Smooth muscle cell (in vitro differentiated cells): ENCODE results near the gene ZFHX2. TPM values are rescaled to one million over a fixed set of nuclear protein-coding genes. Genes with fewer than 3 reads are reported as not detected.

Experiments used
- DNase-seq: peaks from one replicate; lab custom pipeline; 2025; ENCODE audit not compliant: unreplicated experiment; lab: John Stamatoyannopoulos, UW
- H2AFZ ChIP-seq: fragments of 200-600 bp; sonication (generic); 2 replicates; pipeline ENCODE4 v1.6.0; 2016; ENCODE audit warnings: antibody characterized with exemption, low read depth, mild to moderate bottlenecking
- H3F3A ChIP-seq: fragments of 200-600 bp; sonication (generic); 2 replicates; pipeline ENCODE4 v1.6.0; 2017; ENCODE audit warnings: antibody characterized with exemption, low read depth
- H3K27ac ChIP-seq: fragments of 200-600 bp; sonication (generic); 2 replicates; pipeline ENCODE4 v1.5.1; 2016; ENCODE audit warnings: low read depth, mild to moderate bottlenecking
- H3K27me3 ChIP-seq: fragments of 200-600 bp; sonication (generic); 2 replicates; pipeline ENCODE4 v1.6.1; 2016; ENCODE audit warnings: low read depth, mild to moderate bottlenecking
- H3K36me3 ChIP-seq: fragments of 200-600 bp; sonication (generic); 2 replicates; pipeline ENCODE4 v1.5.1; 2016; ENCODE audit warnings: low read depth
- H3K4me1 ChIP-seq: fragments of 200-600 bp; sonication (generic); 2 replicates; pipeline ENCODE4 v1.5.1; 2016; ENCODE audit warnings: low read depth
- H3K4me2 ChIP-seq: fragments of 200-600 bp; sonication (generic); 2 replicates; pipeline ENCODE4 v1.6.0; 2016; ENCODE audit warnings: mild to moderate bottlenecking
- H3K4me3 ChIP-seq: fragments of 200-600 bp; sonication (generic); 2 replicates; pipeline ENCODE4 v1.5.1; 2016; ENCODE audit warnings: mild to moderate bottlenecking
- H3K79me2 ChIP-seq: fragments of 200-600 bp; sonication (generic); 2 replicates; pipeline ENCODE4 v1.6.0; 2016; ENCODE audit warnings: low read depth, mild to moderate bottlenecking
- H3K9ac ChIP-seq: fragments of 200-600 bp; sonication (generic); 2 replicates; pipeline ENCODE4 v1.6.0; 2016; ENCODE audit warnings: low read depth
- H3K9me3 ChIP-seq: fragments of 200-600 bp; sonication (generic); replicated peaks from 2 replicates; pipeline ENCODE4 v1.5.1; 2016; ENCODE audit warnings: low read depth
- H4K20me1 ChIP-seq: fragments of 200-600 bp; sonication (generic); 2 replicates; pipeline ENCODE4 v1.6.0; 2016; ENCODE audit warnings: low read depth
- WGBS: methylation state at CpG from one replicate; pipeline ENCODE4 v1.1.7; 2016; ENCODE audit warnings: low lambda C conversion rate; 5-methylcytosine and 5-hydroxymethylcytosine counted together
- polyA plus RNA-seq: library from polyadenylated mRNA; unstranded; fragments of >200 nt; fragmentation: Nextera tagmentation; extraction: Ambion mirVana; gene quantifications from 2 replicates; pipeline ENCODE4 v1.2.1, GENCODE V29; 2016
- total RNA-seq: library from RNA; depleted of rRNA; stranded (reverse); fragments of >200 nt; gene quantifications from 2 replicates; pipeline ENCODE4 v1.2.3, GENCODE V29; 2014
- TF ChIP-seq, protein P1 (sequence below): fragments of 200-600 bp; sonication (generic); IDR thresholded peaks from 2 replicates; pipeline ENCODE4 v1.5.1; 2017; ENCODE audit warnings: borderline replicate concordance, mild to moderate bottlenecking, antibody characterized with exemption; ENCODE audit not compliant: insufficient read depth, poor library complexity, severe bottlenecking

The ZFHX2 gene
- total and polyA plus RNA-seq, 2 experiments from 2014 or later: 0.27 to 1.4 TPM

DNA sequence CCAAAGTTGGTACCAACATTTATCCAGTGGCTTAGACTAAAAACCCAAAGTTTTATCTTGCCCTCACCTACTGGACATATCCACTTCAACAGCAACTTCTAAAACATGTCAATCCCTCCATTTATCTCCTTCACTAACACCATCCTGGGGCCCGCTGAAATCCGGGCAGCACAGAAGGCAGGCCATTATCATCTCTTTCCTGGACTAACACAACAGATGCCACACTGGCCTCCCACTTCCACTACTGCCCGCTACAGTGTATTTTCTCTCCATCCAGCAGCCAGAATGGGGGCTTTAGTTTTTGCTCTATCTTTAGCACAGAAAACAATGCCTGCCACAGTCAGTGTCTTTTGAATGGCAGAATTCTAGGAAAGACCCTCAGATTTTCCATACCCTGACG, 15.6 kb downstream of the ZFHX2 start:
- Histone ChIP-seq H3K27me3 (no peaks in the 10 kb centered on the region), H3K9ac (no peak overlapping the region), H2AFZ (no peak overlapping the region), H3K36me3 (no peaks in the 10 kb centered on the region), H3K4me1 (peaks cover 23% of the 10 kb centered on the region), H3K4me2 (no peak overlapping the region), H3K9me3 (no peaks in the 10 kb centered on the region), H4K20me1 (no peaks in the 10 kb centered on the region), H3K27ac (no peak overlapping the region), H3K79me2 (no peaks in the 10 kb centered on the region), H3F3A (peaks cover 18% of the 10 kb centered on the region), H3K4me3 (no peak overlapping the region)
- TF ChIP-seq, protein P1, sequence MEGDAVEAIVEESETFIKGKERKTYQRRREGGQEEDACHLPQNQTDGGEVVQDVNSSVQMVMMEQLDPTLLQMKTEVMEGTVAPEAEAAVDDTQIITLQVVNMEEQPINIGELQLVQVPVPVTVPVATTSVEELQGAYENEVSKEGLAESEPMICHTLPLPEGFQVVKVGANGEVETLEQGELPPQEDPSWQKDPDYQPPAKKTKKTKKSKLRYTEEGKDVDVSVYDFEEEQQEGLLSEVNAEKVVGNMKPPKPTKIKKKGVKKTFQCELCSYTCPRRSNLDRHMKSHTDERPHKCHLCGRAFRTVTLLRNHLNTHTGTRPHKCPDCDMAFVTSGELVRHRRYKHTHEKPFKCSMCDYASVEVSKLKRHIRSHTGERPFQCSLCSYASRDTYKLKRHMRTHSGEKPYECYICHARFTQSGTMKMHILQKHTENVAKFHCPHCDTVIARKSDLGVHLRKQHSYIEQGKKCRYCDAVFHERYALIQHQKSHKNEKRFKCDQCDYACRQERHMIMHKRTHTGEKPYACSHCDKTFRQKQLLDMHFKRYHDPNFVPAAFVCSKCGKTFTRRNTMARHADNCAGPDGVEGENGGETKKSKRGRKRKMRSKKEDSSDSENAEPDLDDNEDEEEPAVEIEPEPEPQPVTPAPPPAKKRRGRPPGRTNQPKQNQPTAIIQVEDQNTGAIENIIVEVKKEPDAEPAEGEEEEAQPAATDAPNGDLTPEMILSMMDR: no peak
- 85% methylated on average over 4 of the region's 4 CpGs for WGBS
- no peak for DNase-seq

DNA sequence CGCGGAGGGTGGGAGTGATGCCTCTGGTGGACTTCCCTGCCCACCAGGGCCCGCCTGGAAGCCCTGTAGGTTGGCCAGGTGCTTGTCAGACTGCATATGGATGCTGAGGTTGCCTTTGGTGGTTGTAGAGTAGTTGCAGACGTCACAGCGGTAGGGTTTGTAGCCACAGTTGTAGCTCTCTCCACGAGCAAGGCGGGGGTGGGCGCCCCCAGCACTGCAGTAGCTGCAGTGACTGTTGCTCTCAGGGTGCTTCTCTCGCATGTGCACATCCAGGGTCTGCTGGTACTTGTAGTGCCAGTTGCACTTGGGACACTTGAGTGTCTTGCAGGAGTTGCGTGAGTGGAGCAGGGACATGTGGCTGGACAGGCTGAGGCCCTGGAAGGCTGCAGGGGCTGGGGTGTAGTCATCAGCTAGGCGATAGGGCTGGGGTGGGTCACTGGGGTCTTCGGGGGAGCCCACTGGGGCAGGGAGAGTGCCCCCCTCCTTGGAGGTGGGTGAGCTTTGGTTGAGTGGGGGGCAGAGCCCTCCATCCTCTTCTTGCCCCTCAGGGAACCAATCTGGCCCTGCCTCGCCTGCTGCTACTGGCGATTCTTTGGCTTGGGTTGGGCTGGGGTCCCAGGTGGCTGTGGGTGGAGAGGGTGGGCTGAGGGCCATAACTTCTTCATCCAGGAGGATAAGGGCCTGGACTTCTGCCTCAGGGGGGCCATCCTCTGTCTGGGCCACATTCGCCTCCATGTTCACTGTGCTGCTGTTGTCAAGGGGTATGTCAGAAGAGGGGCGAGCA, 17.7 kb downstream of the ZFHX2 start:
- Histone ChIP-seq H3K27me3 (no peaks in the 10 kb centered on the region), H3K4me2 (no peak overlapping the region), H3K9ac (no peak overlapping the region), H3K4me3 (no peak overlapping the region), H3K79me2 (no peaks in the 10 kb centered on the region), H3K36me3 (no peaks in the 10 kb centered on the region), H3K4me1 (peaks cover 16% of the 10 kb centered on the region), H3K27ac (no peak overlapping the region), H3K9me3 (no peaks in the 10 kb centered on the region), H4K20me1 (no peaks in the 10 kb centered on the region), H3F3A (peaks cover 13% of the 10 kb centered on the region), H2AFZ (no peak overlapping the region)
- DNase-seq: no peak
- TF ChIP-seq, protein P1: no peak
- 97% methylated on average over 16 of the region's 16 CpGs for WGBS

DNA sequence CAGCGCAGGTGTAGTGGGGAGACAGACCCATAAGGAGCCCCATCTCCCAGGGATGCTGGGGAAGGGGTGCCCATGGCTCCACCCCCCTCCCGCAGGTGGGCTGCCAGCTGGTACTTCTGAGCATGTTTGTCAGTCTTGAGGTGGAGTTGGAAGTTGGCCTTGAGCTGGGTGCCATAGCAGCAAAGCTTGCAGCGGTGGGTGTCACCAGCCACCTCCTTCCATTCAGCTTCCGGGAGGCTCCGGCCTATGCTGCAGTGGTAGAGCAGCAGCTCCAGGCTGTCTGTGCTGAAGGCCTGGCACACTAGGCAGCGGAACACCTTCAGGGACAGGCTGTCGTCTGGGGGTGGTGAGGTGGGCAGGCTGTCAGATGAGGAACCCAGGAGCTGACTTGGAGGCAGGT, 18.9 kb downstream of the ZFHX2 start:
- no peaks in the 10 kb centered on the region for H3K9me3 ChIP-seq
- TF ChIP-seq, protein P1: no peak
- H3K9ac ChIP-seq: no peak overlapping the region
- H4K20me1 ChIP-seq: no peaks in the 10 kb centered on the region
- no peak overlapping the region for H2AFZ ChIP-seq
- H3K4me1 ChIP-seq: peaks cover 4% of the 10 kb centered on the region
- WGBS: 99% methylated on average over 7 of the region's 7 CpGs
- no peaks in the 10 kb centered on the region for H3K27me3 ChIP-seq
- no peak overlapping the region for H3K4me2 ChIP-seq
- H3K27ac ChIP-seq: no peak overlapping the region
- no peaks in the 10 kb centered on the region for H3K36me3 ChIP-seq
- no peaks in the 10 kb centered on the region for H3K79me2 ChIP-seq
- peaks cover 2% of the 10 kb centered on the region for H3F3A ChIP-seq
- DNase-seq: no peak
- H3K4me3 ChIP-seq: no peak overlapping the region

DNA sequence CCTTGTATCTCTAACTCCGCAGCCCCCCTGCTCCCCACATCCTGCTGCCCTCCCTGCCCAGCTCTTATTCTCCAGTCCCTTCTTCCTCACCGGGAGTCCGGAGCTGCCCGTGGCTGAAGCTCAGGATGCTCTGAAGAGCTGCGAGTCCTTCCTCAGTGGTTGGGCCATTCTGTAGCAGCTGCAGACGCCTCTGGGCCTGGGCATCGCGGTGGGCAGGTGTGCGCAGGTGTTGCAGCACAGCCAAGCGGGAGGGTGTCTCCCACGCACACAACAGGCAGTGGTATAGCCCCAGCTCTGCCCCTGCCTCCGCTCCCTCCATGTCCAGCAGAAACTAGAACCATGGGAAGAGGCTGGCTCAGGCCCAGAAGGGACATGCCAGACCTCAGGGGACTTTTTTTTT, 20.2 kb downstream of the ZFHX2 start:
- H2AFZ ChIP-seq: no peak overlapping the region
- DNase-seq: no peak
- H3K79me2 ChIP-seq: no peaks in the 10 kb centered on the region
- H3K27ac ChIP-seq: no peak overlapping the region
- H3K4me2 ChIP-seq: no peak overlapping the region
- H4K20me1 ChIP-seq: no peaks in the 10 kb centered on the region
- H3K9ac ChIP-seq: no peak overlapping the region
- no peaks in the 10 kb centered on the region for H3K36me3 ChIP-seq
- WGBS: 98% methylated on average over 12 of the region's 12 CpGs
- no peaks in the 10 kb centered on the region for H3K27me3 ChIP-seq
- no peaks in the 10 kb centered on the region for H3K9me3 ChIP-seq
- no peaks in the 10 kb centered on the region for H3F3A ChIP-seq
- TF ChIP-seq, protein P1: no peak
- no peaks in the 10 kb centered on the region for H3K4me1 ChIP-seq
- H3K4me3 ChIP-seq: no peak overlapping the region
